ENCODE results near the gene HOXB8.

The HOXB8 gene

DNA sequence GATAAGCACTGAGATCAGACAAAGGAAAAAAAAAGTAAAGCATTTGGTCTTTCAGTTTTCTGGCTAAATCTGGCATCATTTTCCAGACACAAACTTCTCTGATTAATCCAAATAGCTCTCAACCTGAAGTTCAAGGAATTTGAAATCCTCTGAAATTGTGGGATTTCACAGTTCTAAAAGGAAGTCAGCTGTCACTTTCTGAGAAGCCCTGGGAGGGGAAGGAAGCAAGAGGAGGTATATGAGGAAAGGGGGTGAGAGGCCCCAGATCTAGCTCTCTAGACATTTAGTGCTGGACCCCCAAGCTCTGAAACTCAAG is 28.6 kb upstream of the HOXB8 start:
- Histone ChIP-seq H3K27me3 (ENCODE audit: control insufficient read depth, insufficient read depth, low read length) (peaks cover 95% of the 10 kb centered on the region), H3K9ac (ENCODE audit: low read length) (no peak overlapping the region), H3K36me3 (ENCODE audit: control insufficient read depth, insufficient read depth, low read length) (no peaks in the 10 kb centered on the region), H3K4me1 (ENCODE audit: control insufficient read depth, insufficient read depth, low read length) (peaks cover 7% of the 10 kb centered on the region), H3K4me3 (ENCODE audit: low read length) (no peak overlapping the region), H3K9me3 (ENCODE audit: control insufficient read depth, low read length) (no peaks in the 10 kb centered on the region)

- H3K4me1 ChIP-seq (ENCODE audit: control insufficient read depth, insufficient read depth, low read length): peaks cover 7% of the 10 kb centered on the region
- H3K36me3 ChIP-seq (ENCODE audit: control insufficient read depth, insufficient read depth, low read length): no peaks in the 10 kb centered on the region
- H3K27me3 ChIP-seq (ENCODE audit: control insufficient read depth, insufficient read depth, low read length): peaks cover 100% of the 10 kb centered on the region
- H3K4me3 ChIP-seq (ENCODE audit: low read length): no peak overlapping the region
- H3K9ac ChIP-seq (ENCODE audit: low read length): no peak overlapping the region
- H3K9me3 ChIP-seq (ENCODE audit: control insufficient read depth, low read length): no peaks in the 10 kb centered on the region
Measured at GRCh38 chr17:48642843-48643696, 28.0 kb upstream of the HOXB8 start.

- H3K4me3 ChIP-seq (ENCODE audit: low read length): no peak overlapping the region
- H3K9ac ChIP-seq (ENCODE audit: low read length): no peak overlapping the region
- H3K4me1 ChIP-seq (ENCODE audit: control insufficient read depth, insufficient read depth, low read length): peaks cover 2% of the 10 kb centered on the region
- peaks cover 100% of the 10 kb centered on the region for H3K27me3 ChIP-seq (ENCODE audit: control insufficient read depth, insufficient read depth, low read length)
- no peaks in the 10 kb centered on the region for H3K36me3 ChIP-seq (ENCODE audit: control insufficient read depth, insufficient read depth, low read length)
- no peaks in the 10 kb centered on the region for H3K9me3 ChIP-seq (ENCODE audit: control insufficient read depth, low read length)
Measured at GRCh38 chr17:48642059-48642842, 27.2 kb upstream of the HOXB8 start.

DNA sequence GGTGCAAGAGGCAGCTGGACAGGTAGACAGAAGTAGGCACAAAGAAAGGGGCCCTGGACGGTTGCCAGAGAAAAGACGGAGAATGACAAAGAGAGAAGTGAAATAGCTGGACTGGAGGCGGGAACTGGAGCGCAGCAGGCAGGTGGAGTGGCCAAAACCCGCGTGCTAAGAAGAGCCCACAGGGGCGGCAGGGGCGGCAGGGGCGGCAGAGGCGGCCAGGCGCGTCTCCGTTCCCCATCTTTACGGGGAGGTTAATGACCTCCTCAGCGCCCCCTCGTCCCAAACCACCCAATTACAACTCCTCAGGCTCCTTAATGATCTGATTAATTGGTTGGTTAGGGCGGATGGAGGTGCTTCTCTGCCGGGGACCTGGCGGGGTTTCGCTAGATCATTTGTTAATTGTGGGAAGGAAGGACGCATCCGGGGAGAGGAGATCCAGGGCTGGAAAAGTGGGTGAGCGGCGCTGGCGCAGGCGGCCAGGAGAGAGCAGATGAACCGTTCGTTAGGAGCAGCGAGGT is 26.5 kb upstream of the HOXB8 start:
- Histone ChIP-seq H3K9ac (ENCODE audit: low read length) (no peak overlapping the region), H3K36me3 (ENCODE audit: control insufficient read depth, insufficient read depth, low read length) (no peaks in the 10 kb centered on the region), H3K9me3 (ENCODE audit: control insufficient read depth, low read length) (no peaks in the 10 kb centered on the region), H3K4me3 (ENCODE audit: low read length) (no peak overlapping the region), H3K4me1 (ENCODE audit: control insufficient read depth, insufficient read depth, low read length) (peaks cover 3% of the 10 kb centered on the region), H3K27me3 (ENCODE audit: control insufficient read depth, insufficient read depth, low read length) (peaks cover 100% of the 10 kb centered on the region)

- no peak overlapping the region for H3K9ac ChIP-seq (ENCODE audit: low read length)
- peaks cover 100% of the 10 kb centered on the region for H3K27me3 ChIP-seq (ENCODE audit: control insufficient read depth, insufficient read depth, low read length)
- H3K4me3 ChIP-seq (ENCODE audit: low read length): no peak overlapping the region
- peaks cover 5% of the 10 kb centered on the region for H3K4me1 ChIP-seq (ENCODE audit: control insufficient read depth, insufficient read depth, low read length)
- no peaks in the 10 kb centered on the region for H3K36me3 ChIP-seq (ENCODE audit: control insufficient read depth, insufficient read depth, low read length)
- H3K9me3 ChIP-seq (ENCODE audit: control insufficient read depth, low read length): no peaks in the 10 kb centered on the region
Measured at GRCh38 chr17:48640858-48641180, 25.7 kb upstream of the HOXB8 start.

DNA sequence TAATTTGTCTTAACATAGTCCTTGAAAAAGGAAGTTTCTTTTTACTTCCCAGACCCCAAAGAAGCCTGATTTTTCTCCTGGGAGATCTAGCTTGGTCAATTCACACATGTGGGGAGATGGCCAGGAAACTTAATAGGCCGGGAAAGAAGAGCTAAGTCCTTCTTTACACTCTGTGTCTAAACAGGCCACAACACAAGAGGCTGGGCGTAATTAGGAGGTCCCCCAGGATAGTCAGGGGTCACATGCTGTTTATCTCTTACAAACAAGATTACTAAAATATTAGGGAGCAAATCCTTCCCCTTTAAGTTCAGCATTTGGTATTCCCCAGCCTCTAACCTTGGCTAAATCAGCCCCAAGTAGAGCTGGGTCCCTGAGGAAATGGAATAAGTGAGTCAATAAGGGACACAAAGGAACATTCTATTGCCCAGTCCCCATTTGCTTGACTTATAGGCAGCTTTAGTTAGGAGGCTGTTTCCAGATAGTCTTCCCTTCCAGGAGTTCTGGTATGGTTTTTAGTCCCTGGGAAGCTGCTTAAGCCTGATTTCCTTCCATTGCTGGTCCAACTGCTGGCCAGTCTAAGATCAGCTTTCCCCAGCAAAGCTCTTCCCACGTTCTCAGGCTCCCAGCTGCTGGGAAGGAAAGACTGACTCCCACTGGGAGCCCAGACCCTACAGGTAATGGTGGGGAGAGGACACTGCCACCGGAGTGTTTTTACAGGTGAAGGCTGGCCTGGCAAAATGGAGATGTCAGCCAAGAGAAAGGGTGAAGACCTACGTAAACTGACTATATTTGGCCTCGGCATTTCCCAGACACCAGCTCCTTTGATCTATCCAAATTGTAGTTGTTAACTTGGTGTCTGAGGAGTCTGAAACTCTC is 25.1 kb upstream of the HOXB8 start:
- no peak overlapping the region for H3K4me3 ChIP-seq (ENCODE audit: low read length)
- no peaks in the 10 kb centered on the region for H3K36me3 ChIP-seq (ENCODE audit: control insufficient read depth, insufficient read depth, low read length)
- no peaks in the 10 kb centered on the region for H3K9me3 ChIP-seq (ENCODE audit: control insufficient read depth, low read length)
- no peak overlapping the region for H3K9ac ChIP-seq (ENCODE audit: low read length)
- H3K4me1 ChIP-seq (ENCODE audit: control insufficient read depth, insufficient read depth, low read length): peaks cover 5% of the 10 kb centered on the region
- H3K27me3 ChIP-seq (ENCODE audit: control insufficient read depth, insufficient read depth, low read length): peaks cover 100% of the 10 kb centered on the region

- Histone ChIP-seq H3K27me3 (ENCODE audit: control insufficient read depth, insufficient read depth, low read length) (peaks cover 100% of the 10 kb centered on the region), H3K9ac (ENCODE audit: low read length) (no peak overlapping the region), H3K4me3 (ENCODE audit: low read length) (no peak overlapping the region), H3K4me1 (ENCODE audit: control insufficient read depth, insufficient read depth, low read length) (peaks cover 5% of the 10 kb centered on the region), H3K9me3 (ENCODE audit: control insufficient read depth, low read length) (no peaks in the 10 kb centered on the region), H3K36me3 (ENCODE audit: control insufficient read depth, insufficient read depth, low read length) (no peaks in the 10 kb centered on the region)
Measured at GRCh38 chr17:48639136-48639535, 24.0 kb upstream of the HOXB8 start.

GRCh38 chr17:48637323-48638260 is 22.5 kb upstream of the HOXB8 start:
- H3K9ac ChIP-seq (ENCODE audit: low read length): no peak overlapping the region
- peaks cover 100% of the 10 kb centered on the region for H3K27me3 ChIP-seq (ENCODE audit: control insufficient read depth, insufficient read depth, low read length)
- H3K4me3 ChIP-seq (ENCODE audit: low read length): no peak overlapping the region
- H3K36me3 ChIP-seq (ENCODE audit: control insufficient read depth, insufficient read depth, low read length): no peaks in the 10 kb centered on the region
- H3K9me3 ChIP-seq (ENCODE audit: control insufficient read depth, low read length): no peaks in the 10 kb centered on the region
- peaks cover 5% of the 10 kb centered on the region for H3K4me1 ChIP-seq (ENCODE audit: control insufficient read depth, insufficient read depth, low read length)

DNA sequence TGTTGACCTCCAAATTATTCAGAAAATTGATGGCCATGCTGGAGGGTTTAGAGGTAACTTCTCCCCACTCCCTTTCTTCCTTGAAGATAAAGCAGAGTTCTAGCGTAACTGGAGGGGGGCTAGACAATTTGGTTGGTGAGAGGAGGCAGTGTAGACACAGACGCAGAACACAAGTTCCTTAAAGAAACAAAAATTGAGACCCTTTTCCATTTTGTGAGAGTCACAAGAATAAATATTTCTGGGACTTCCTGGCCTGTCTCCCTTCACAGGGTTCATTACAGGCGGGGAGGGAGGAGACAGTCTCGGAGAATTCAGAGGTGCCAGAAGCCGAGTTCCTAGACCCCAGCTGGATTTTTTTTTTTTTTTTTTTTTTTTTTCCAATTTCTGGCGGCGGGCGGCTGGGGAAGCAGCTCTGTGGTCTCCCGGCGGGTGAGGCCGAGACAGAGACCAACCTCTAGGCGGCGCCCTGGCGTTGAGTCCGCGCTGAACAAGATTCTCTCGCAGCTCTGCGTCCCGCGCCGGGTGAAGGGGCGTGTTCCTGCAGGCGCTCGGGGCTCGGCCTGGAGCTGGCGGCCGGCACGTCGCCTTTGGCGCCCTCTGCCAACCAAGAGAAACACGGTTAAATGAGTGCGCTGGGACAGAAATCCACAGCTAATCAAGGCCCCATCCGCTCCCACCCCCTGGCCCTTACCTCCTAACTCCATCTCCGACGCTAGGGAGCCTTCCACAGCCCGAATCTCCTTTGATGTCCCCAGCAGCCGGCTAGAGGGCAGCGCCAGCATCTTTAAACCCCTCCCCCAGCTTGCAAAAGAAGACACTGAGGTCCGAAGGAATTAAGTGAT is 21.3 kb upstream of the HOXB8 start:
- Histone ChIP-seq H3K9me3 (ENCODE audit: control insufficient read depth, low read length) (no peaks in the 10 kb centered on the region), H3K9ac (ENCODE audit: low read length) (no peak overlapping the region), H3K4me3 (ENCODE audit: low read length) (no peak overlapping the region), H3K4me1 (ENCODE audit: control insufficient read depth, insufficient read depth, low read length) (peaks cover 5% of the 10 kb centered on the region), H3K36me3 (ENCODE audit: control insufficient read depth, insufficient read depth, low read length) (no peaks in the 10 kb centered on the region), H3K27me3 (ENCODE audit: control insufficient read depth, insufficient read depth, low read length) (peaks cover 100% of the 10 kb centered on the region)

- peaks cover 5% of the 10 kb centered on the region for H3K4me1 ChIP-seq (ENCODE audit: control insufficient read depth, insufficient read depth, low read length)
- no peaks in the 10 kb centered on the region for H3K9me3 ChIP-seq (ENCODE audit: control insufficient read depth, low read length)
- no peak overlapping the region for H3K4me3 ChIP-seq (ENCODE audit: low read length)
- no peaks in the 10 kb centered on the region for H3K36me3 ChIP-seq (ENCODE audit: control insufficient read depth, insufficient read depth, low read length)
- H3K27me3 ChIP-seq (ENCODE audit: control insufficient read depth, insufficient read depth, low read length): peaks cover 100% of the 10 kb centered on the region
- no peak overlapping the region for H3K9ac ChIP-seq (ENCODE audit: low read length)
Measured at GRCh38 chr17:48634493-48635208, 19.6 kb upstream of the HOXB8 start.
